Measurements from ENCODE around the gene PHF23.

The PHF23 gene

DNA sequence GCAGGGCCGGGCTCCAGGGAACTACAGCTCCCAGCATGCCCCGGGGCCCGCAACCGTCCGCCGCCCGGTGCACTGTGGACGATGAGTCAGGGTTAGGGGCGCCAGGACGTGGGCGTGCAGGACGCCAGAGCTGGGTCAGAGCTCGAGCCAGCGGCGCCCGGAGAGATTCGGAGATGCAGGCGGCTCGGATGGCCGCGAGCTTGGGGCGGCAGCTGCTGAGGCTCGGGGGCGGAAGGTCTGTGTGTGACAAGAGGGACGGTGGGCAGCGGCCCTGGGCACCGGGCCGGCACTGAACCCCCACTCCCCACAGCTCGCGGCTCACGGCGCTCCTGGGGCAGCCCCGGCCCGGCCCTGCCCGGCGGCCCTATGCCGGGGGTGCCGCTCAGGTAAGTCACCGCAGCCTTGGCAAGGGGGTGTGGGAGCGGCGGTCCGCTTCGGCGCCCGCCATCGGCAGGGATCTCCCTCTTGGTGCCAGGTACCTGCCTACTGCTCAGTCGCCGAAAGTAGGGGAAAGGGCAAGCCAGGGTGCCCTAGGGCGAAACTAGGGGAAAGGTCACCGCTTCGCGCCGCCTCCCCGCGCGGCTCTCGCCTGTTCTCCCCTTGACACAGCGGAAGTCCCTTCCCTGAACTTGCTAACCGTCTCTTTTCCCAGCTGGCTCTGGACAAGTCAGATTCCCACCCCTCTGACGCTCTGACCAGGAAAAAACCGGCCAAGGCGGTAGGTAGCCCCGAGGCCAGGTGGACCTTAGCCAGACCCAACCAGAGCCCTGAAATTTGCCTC lies 19.3 kb downstream of the PHF23 start, which contains the start of the genes ACADVL and DLG4:
TSS of gene ACADVL (plus strand) at position 127 of the 781 bp plus-strand sequence. CDS start at position 174, 47 bp downstream.
TSS of gene DLG4 (minus strand) at position 25 of the 781 bp plus-strand sequence.
- DNase-seq = peak; percentile 86

DNA sequence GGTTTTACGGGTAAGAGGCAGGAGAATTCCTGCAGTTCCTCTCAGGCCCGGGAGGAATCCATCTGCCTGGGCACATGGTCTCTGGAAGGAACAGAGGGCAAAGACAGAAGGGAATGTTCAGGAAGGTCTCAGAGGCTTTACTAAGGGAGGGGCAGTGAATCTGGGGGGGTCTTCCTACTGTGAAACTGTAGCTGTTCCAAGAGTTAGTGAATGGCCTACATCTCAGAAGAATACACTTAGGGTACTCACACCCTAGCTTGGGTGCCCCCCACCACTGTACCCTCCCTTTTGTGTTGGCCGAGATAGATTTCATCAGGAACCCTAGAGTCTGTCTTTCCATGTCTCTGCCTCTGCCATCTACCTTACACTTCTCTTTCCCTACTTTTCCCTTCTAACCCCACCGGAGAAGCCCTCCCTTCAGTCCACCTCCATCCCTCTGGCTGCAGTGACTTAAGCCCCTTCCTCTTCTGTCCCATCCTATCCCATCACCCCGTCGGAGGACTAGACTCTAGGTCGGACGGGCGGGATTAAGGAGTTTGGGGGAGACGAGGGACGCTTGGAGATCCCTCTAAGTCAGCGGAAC lies 19.9 kb downstream of the PHF23 start:
- no peak for DNase-seq

DNA sequence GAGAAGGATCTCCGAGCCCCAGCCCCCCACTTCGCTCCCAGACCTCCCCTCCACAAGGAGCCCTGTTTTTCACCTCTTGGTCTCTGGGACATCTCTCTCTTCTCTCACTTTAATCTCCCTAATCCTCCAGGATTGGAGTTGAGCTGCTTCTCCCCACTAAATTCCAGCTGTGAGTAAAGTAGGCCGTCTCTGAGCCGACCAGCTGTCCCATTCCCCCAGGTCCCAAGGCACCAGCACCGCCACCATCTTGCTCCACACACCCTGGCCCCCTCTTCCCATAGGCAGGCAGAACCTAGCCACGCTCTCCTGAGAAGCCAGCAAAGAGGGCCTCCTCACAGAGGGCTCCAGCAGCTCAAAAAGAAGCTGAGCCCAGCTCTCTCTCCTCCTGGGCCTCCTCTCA lies 20.5 kb downstream of the PHF23 start:
- no peak for DNase-seq

DNA sequence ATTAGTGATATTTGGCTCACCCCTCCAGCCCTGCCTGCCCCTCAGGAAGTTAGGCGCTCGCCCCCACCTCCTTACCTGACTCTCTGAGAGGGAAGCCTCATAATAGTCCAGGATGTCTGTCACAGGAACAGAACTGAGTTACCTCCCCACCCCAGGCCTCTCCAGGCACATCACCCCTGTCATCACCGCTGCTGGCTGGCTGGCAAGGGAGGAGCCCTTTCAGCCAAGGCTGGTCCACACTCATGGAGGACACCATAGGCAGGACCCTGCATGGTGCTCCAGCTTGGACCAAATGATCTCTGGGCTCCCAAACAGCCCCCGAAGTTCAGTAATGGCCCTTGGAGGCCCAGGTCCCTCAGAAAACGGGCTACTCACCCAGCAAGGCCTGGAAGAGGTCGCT lies 21.1 kb downstream of the PHF23 start:
- no peak for DNase-seq

DNA sequence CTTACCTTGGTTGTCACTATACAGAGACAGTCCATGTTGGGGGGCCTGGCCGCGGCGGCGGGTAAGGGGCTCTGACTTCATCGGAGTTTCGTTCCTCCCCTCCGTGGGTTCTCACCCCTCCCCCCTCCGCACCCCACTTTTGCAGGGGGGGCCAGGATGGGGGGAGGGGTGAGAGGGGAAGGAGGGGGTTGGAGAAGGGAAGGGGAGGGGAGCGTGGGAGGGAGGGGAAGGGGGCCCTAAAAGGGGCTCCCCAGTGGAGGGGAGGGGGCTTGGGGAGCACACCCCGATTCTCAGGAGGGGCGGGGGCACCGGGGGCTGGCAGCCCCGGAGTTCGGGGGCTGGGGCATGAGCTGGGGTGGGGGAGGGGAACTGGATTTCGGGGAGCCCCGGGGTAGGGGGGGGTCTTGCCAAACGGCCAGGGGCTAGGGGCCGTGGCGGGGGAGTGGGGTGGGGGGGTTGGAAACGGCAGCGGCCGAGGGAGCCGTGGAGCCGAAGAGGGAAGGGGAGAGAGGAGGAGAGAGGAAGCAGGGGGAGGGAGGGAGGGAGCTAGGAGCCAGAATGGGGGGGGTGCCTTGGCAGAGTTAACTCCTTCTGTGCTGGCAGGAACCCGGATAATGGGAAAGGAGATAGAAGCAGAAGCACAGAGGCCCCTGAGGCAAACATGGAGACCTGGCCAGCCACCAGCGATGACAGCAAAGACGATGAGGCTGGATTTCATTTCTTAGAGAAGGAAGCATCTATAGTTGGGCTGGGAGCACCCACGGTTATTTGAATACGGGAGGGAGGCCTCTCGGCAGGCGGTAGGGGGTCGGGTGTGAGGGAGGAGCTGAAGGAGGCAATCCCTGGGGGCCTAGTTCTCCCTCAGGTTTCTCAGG lies 21.9 kb downstream of the PHF23 start:
- DNase-seq = peak; percentile 43

DNA sequence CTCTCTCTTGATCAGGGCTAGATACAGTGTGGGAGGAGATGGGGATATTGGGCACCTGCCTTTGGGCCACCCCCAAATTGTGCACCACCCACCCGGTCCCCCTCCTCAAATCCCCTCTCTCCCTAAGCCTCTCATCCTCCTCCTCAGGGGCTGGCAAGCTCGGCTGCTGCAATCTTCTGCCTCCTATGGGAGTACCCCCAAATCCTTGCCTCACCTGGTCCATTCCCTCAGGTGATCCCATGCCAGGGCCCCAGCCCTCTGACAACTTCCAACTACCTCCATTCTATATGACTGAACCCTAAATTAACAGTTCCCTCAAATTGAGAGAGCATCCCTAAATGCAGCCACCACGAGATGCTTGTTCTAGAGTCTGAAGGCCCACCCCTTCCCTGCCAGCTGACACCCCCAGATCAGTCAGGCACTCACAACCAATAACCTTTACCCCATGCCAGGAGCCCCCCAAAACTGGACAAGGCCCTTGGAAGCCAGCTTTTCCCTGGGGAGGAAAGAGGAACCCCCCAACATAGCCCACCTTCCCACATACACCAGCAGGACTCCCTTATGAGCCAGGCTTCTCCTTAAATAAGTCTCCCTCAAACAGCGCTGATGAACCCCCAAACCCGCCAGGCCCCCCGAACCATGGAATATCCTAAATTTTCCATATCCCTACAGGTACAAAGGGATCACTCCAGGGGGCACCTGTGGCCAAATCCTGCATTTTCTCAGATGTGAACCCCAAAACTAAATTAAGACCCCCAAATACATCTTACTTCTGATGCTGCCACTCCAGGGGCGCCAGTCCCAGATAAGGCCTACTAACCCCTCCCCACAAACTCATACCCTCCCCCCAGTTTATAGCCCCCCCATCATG lies 22.8 kb downstream of the PHF23 start:
- no peak for DNase-seq

DNA sequence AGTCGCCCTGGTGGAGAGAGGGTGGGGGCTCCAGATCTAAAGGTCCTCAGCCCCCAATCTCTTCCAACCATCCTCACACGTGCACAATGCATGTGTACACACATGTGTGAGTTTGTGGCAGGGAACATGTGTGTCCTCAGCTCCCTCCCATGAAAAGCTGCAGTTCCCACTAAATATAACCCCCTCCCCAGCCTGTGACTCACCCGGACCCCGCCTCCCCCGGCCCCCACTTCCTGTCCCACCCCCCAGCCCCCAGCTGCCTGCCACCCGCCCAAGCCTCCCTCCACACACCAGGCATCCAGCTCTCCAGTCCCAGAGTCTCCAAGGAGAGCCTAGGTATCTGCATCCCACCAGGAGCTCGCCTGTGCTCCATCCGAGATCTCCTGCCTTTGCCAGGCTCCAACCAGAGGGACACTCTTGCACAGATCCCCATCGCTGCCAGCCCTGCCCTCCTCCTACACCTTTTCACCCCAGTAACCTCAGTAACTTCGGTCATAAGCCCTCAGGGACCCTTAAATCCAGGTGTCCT lies 23.5 kb downstream of the PHF23 start:
- no peak for DNase-seq

DNA sequence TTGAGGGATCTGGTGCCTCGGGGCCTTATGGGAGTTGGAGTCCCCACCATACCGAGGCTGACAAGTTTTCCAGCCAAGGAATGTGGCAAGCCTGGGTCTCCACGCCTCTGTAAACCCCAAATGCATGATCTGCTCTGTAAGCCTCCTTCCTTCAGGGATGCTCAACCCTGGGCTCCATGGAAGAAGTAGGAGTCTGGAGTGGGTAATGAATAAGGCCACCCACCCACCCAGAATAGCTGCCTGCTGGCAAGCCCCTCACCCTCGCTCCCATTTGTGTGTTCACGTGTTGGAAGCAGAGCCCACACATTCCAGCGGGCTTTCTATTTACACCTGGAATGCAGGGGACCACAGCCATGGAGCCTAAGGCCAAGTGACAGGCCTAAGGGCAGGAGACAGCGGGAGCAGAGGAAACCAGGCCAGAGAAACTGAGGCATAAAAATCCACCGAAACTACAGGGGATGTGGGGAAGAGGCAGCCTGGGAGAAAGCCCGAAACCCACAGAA lies 24.1 kb downstream of the PHF23 start:
- DNase-seq = no peak

DNA sequence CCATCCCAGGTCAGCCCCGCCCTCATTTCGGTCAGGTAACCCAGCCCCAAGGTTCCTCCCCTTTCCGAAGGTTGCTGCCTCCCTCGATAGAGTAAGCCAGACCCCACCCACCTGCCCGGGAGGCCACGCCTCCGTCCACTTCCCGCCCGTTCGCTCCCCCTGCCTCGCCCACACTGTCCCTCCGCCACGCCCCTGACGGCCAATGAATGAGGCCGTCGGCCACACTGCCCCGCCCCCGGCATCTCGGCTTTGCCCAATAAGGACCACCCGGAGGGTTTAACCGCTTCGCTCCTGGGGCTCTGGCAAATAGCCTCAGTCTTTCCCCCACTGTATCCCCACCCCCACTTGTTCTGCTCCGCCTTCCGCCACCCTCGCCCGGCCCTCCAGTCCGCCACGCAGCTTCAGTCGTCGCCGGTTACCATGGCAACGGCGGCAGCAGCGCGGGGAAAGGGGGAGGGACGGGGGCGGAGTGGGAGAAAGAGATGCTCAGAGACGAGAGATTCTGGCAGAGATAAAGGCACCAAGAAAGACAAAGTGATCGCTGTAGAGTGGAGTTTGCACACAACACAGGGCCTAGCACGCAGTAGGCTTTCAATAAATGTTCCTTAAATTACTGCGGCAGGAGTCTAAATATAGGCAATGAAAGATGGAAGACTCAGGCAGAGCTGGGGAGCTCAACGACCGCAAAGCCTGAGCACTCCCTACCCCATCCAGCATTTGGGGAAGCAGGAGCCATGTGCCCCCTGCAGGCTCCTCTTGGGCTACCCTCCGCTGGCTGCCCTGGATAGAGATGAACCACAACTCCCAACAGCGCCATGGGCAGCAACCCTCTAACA lies 24.7 kb downstream of the PHF23 start:
- DNase-seq = peak; percentile 95

DNA sequence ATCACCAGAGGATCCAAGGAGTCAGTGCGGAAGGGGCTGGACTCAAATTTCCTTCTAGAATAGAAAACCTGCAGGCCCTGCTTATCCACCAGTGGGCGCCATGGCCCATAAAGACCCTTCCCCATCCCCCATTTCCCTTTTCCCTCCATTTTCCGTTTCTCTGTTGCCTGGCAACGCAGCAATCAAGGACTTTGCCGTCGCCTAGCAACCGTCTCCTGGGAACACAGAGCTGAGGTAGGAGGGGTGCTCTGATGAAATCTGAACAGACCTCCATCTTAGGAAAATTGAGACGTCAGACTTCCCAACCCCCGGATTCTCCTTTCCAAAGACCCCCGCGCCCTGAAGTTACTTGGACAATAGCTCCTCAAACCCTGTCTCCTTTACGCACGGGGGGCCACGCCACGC lies 25.4 kb downstream of the PHF23 start:
- DNase-seq = peak; percentile 58

DNA sequence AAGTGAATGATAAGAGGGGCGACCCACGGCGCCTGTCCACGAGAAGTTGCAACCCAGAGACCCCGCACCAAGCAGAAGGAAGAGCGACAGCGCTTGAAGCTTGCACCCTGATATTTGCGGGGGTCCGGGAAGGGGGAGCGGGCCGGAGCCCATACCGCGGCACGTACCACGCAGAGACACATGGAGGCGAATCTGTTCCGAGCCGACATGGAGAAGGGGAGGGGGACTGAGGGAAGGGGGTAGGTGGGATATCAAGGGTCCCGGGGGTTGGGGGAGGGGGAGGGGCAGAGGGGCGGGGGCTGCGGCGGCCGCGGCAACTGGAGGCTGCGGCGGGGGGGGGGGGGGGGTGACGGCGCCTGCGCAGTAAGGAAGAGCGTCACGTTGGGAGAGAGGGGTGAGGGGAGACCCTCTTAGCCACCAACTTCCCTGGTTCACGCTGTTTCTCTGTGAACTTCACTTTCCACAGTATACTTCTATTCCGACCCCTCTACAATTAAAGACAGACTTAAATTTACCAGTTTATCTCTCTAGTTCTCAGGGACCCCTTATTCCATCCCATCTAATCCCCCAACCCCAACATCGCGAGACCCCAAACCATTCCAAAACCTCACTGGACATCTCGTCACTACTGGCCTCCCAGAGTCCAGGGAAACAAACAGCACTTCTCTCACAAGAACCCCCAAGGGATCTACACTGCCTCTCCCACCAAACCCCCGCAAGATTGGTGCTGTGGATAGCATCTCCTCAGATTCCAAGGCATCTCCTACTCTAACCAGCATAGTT lies 27.6 kb downstream of the PHF23 start:
- no peak for DNase-seq

DNA sequence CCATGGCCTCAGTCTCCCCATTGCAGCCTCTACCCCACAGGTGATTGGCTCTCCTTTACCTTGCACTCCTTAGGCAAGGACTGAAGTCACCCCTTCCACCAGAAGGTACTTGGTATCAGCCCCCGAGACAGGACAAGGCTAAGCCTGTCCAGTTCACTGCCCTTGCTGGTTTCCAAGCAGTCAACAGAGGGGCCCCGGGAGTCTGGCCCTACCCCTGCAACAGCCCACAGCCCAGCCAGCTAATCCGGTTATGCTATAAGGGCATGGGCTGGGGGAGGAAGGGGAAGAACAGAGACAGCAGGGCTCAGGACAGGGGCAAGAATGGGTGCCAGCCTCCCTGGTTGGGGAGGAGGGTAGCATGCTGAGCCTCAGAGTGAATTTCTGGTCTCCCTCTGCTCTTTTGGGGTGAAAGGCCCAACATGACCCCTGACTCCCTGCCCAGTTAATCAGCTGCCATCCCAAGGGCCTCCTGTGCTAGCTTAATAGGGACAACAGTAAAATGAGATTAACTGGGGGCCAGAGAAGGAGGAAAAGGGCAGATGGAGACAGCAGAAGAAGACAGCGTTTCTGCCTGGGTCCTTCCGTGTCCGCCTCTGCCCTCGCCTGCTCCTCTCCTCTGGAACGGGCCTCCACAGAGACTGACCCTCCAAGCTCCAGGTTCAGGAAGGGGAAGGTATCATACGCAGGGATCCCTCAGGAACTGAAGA lies 30.4 kb downstream of the PHF23 start:
- no peak for DNase-seq

DNA sequence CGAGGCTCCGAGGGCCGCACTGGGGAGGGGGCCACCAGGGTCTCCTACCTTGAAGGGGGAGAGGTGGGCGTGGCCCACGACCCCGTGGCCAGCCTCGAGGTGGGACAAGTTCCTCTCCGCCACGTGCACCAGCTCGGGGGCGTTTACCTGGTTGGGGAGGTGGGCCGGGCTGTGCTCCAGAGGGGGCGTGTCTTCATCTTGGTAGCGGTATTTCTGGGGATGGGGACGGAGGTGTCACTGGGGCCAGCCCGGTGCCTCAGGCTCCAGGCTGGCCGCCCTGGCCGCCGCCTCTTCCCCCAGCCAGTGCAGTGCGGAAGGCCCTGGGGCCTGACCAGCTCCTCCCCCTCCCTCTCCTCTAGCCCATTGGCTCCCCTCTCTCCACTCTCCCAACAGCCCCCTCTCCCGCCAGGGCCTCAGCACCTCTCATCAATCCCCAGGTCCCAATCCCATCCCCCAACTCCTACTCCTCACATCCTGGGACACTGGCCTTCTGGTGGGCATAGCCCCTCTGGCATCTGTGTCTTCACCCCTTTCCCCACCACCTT lies 31.2 kb downstream of the PHF23 start:
- DNase-seq = no peak

DNA sequence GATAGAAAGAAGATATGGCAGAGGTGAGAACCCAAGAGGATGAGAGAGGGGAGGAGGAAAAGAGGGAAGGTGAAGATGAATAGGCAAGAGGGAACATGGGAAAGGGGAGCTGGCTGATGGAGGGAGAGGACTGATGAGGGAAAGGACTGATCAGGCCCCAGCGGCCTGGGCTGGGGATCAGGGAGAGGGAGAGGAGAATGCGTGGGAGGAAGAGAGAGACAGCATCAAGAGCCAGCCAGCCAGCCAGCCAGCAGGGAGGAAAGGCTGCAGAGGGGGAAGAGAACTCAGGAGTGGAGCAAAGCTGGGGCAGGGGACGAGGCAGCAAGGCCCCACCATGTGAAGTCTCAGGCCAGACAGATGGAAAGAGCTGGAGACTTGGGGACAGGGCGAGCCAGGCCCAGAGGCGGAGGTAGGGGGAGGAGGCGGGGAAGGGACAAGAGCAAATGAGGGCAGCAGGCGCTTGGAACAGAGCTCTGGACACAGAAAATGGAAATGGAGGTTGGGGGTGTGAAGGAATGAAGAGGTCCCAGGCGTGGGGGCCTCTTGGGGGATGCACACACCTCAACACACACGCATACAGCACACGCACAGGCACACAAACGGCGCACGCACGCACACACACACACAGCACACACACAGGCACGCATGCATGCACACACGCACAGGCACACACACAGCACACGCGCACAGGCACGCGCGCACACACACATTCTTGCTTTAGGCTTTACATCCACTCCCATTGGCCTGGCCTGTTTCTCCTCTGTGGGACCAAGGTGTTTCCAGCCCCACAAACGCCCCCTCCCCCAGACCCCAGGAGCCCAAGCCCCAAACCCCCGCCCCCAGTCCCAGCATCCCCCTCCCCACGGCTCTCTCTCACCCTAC lies 31.9 kb downstream of the PHF23 start:
- no peak for DNase-seq

DNA sequence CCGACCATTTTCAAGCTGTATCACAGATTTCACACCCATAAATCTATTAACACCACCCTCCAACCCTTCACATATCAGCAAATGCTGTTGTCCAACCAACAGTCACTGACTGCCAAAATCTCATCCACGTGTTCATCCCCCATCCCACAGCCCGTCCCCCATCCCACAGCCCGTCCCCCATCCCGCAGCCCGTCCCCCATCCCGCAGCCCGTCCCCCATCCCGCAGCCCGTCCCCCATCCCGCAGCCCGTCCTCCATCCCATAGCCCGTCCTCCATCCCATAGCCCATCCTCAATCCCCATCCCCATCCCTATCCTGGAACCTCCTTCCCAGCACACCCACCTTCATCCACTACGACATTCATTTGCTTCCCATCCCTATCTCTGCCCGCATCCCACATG lies 33.7 kb downstream of the PHF23 start:
- DNase-seq = no peak

DNA sequence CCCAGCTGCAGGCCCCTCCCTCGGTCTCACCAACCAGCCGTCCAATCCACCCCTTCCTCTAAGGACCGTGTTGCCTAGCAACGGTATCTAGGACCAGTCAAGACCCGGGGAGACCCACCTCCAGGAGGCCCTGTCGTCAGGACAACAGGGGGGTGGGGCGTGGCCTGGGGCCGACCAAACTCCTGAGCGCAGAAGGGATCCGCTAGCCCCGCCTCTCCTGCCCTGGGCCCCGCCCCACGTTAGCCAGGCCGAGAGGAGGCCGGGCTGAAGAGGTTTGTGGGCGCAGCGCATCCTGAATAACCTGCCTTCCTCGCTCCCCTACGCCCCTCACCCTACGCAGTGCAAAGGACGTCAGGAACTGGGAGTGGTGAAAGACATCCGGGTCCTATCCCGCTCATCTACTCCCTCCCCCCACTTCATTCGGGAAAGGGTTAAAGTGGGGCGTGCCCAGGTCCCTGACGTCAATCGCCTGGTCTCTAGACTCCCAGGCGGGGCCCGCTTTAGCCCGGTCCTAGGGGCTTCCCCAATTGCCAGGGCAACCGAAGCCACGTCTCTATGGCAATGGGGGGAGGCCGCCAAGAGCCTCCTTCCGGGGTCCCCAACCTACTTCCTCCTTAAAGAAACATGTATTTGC lies 34.3 kb downstream of the PHF23 start:
- DNase-seq = peak; percentile 67

DNA sequence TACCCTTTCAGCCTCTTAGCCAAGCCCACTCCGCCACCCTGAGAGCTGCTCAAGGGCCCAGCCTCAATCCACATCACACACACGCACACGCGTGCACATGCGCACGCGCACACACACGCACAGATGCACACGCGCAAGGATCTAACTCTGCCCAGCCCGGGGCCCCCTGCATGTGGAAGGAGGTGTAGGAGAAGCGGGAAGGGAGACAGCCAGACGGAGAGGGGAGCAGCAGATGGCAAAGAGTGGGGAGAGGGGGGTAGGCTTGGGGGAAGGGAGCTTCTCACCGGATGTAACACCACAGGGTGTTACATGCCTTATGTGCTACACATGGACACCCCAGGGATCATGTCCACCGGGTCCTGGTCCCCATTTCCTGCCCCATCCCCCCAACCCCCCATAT lies 34.9 kb downstream of the PHF23 start:
- no peak for DNase-seq

DNA sequence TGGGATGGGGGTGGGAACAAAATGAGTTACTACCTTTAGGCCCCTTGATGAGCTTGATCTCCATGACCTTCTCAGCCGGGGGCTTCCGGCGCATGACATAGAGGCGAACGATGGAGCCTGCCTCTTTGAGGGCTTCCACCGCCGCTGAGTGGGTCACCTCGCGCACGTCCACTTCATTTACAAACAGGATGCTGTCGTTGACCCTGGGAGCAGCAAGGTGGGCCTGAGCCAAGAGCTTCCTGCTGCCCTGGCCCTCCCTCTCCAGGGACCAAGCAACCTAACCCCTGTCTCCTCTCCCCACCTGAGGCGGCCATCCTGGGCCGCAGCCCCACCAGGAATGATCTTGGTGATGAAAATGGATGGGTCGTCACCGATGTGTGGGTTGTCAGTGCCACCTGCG lies 35.9 kb downstream of the PHF23 start:
- DNase-seq = no peak
